Sigmoid colon (tissue), 7 donors: ENCODE results near the gene STK4. TPM values are rescaled to one million over a fixed set of nuclear protein-coding genes. Genes with fewer than 3 reads are reported as not detected.
"Not testable (repeated sequence)": the region's sequence is repeated elsewhere in the genome, so short reads cannot be mapped to it uniquely, and the experiment has no call there.

ENCODE experiments used
- DNase-seq: peaks from one replicate; pipeline ENCODE4 v3.0.0-alpha.2; 2019
- H3K27ac ChIP-seq, 4 donors: fragments of 200-600 bp; sonication (generic); one replicate each; pipeline ENCODE4 v1.5.1; 2016 to 2019; ENCODE audit warnings: mild to moderate bottlenecking in 1 of 4
- H3K27me3 ChIP-seq, 3 donors: fragments of 200-600 bp; sonication (generic); one replicate each; pipeline ENCODE4 v1.5.1; 2019; ENCODE audit warnings: mild to moderate bottlenecking in 1 of 3
- H3K36me3 ChIP-seq, 4 donors: fragments of 200-600 bp; sonication (generic); one replicate each; pipeline ENCODE4 v1.5.1; 2016 to 2019
- H3K4me1 ChIP-seq, 4 donors: fragments of 200-600 bp; sonication (generic); one replicate each; pipeline ENCODE4 v1.5.1; 2017 to 2019
- H3K4me3 ChIP-seq, 4 donors: fragments of 200-600 bp; sonication (generic); one replicate each; pipeline ENCODE4 v1.5.1; 2017 to 2019; ENCODE audit warnings: mild to moderate bottlenecking in 2 of 4, moderate library complexity in 1 of 4
- H3K9me3 ChIP-seq, 4 donors: fragments of 200-600 bp in 3 of 4; sonication (generic) in 3 of 4; one replicate each; pipeline versions ENCODE4 v1.5.1 to v1.6.1; 2013 to 2019
- EP300 ChIP-seq, 4 donors: sonication (generic); formaldehyde crosslinking; IDR thresholded peaks; one replicate each; pipeline ENCODE4 v1.6.1; 2017; ENCODE audit warnings: antibody characterized with exemption in 4 of 4
- POLR2A ChIP-seq, 2 donors: fragments of 450-650 bp; IDR thresholded peaks; one replicate each; pipeline ENCODE4 v1.6.1; 2016; ENCODE audit warnings: antibody characterized with exemption in 2 of 2, mild to moderate bottlenecking in 2 of 2, moderate library complexity in 2 of 2
- POLR2AphosphoS5 ChIP-seq, 4 donors: sonication (generic); formaldehyde crosslinking; IDR thresholded peaks; one replicate each; pipeline ENCODE4 v1.6.1; 2017; ENCODE audit warnings: antibody characterized with exemption in 4 of 4
- WGBS, 2 donors: extraction: QIAGEN DNeasy Blood & Tissue Kit; methylation state at CpG; one replicate each; pipeline ENCODE4 v1.1.7; 2013; 5-methylcytosine and 5-hydroxymethylcytosine counted together
- intact Hi-C: fragments of 100-400 bp; cut with DNase I; formaldehyde crosslinking; loops from one replicate; pipeline ENCODE4 v1.15.1; 2023
- polyA plus RNA-seq, 3 donors: library from polyadenylated mRNA; stranded (reverse); fragments of 200-250 nt; gene quantifications; one replicate each; pipeline ENCODE4 v1.2.3, GENCODE V29; 2013
- total RNA-seq, 4 donors: library from RNA; depleted of rRNA; stranded (reverse); fragments of >200 nt; gene quantifications; one replicate each; pipeline ENCODE4 v1.1.0, GENCODE V29; 2016
- TF ChIP-seq, protein P1 (sequence below), 4 experiments: fragments of 450-650 bp in 3 of 4; fragments of 200-600 bp in 1 of 4; IDR thresholded peaks; one replicate each; pipeline ENCODE4 v1.5.1; 2016 to 2019; ENCODE audit warnings: antibody characterized with exemption in 4 of 4, mild to moderate bottlenecking in 3 of 4, moderate library complexity in 2 of 4
- donor health status: healthy with polysubstance abuse.
- donor health status: Bipolar disorder and iron deficiency.
- donor health status: healthy.

Gene STK4
- total and polyA plus RNA-seq, 7 donors: 6.0 to 31.8 (median 25.7) TPM

DNA sequence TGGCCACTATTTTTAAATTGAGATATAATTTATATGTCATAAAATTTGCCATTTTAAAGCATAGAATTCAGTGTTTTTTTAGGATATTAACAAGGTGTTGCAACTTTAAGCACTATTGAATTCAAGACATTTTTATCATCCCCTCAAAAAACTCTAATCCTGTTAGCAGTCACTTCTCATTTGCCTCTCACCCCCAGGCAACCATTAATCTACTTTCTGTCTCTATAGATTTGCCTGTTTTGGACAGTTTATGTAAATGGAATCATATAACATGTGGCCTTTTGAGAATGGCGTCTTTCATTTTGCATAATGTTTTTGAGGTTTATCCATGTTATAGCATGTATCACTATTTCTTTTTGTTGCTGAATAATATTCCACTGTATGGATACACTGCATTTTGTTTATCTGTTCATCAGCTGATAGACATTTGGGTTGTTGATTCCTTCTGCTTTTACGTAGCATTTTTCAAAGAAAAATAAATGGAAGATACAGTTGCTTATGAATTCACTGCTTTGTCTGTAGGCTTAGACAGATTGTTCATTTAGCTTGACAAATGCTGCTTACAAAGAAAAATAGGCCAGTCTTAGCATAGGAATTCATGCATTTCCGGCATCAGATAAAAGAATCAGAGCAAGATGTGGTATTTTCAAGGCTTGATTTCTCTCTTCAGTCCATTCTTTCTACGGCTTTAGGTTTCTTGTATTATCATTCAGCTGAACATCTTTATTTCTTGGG, 52.9 kb downstream of the STK4 start:
- no peak overlapping the region for H3K4me3 ChIP-seq
- no peak for DNase-seq
- no peaks in the 10 kb centered on the region for H3K27me3 ChIP-seq
- H3K4me1 ChIP-seq: peaks cover 0 to 20% (median 7%) of the 10 kb centered on the region in 4 donors
- H3K9me3 ChIP-seq: no peaks in the 10 kb centered on the region
- intact Hi-C loops: loop anchor here (10.0 kb wide), 1 partner anchor 276 kb away; no protein-coding TSS in a partner anchor
- 95 to 96% methylated on average over 4 of the region's 4 CpGs for WGBS, 2 donors
- peaks cover 0 to 5% (median 0%) of the 10 kb centered on the region in 4 donors for H3K36me3 ChIP-seq
- TF ChIP-seq, protein P1, sequence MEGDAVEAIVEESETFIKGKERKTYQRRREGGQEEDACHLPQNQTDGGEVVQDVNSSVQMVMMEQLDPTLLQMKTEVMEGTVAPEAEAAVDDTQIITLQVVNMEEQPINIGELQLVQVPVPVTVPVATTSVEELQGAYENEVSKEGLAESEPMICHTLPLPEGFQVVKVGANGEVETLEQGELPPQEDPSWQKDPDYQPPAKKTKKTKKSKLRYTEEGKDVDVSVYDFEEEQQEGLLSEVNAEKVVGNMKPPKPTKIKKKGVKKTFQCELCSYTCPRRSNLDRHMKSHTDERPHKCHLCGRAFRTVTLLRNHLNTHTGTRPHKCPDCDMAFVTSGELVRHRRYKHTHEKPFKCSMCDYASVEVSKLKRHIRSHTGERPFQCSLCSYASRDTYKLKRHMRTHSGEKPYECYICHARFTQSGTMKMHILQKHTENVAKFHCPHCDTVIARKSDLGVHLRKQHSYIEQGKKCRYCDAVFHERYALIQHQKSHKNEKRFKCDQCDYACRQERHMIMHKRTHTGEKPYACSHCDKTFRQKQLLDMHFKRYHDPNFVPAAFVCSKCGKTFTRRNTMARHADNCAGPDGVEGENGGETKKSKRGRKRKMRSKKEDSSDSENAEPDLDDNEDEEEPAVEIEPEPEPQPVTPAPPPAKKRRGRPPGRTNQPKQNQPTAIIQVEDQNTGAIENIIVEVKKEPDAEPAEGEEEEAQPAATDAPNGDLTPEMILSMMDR (IDR thresholded peaks at IDR 0.05): no peak
- no peak for TF ChIP-seq EP300 (IDR thresholded peaks at IDR 0.05)
- TF ChIP-seq POLR2AphosphoS5 (IDR thresholded peaks at IDR 0.05): no peak
- no peak for TF ChIP-seq POLR2A (IDR thresholded peaks at IDR 0.05)
- H3K27ac ChIP-seq: no peak overlapping the region

DNA sequence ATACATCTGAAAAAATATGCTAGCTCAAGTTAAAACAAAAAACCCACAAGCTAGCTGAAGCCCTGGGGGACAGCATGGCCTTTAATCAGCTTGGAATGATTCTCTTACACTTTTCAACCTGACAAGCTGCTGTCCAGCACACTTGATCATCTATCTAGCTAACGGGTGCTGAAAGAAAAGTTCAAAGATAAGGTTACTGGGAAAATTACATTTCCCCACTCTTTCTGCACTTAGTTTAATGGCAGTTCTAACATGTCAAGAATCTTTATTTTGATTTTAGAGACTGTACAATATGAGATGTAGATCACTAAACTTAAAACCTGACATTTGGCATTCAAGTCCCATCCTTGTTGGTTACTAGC, 53.4 kb downstream of the STK4 start:
- intact Hi-C loops: loop anchor here (10.0 kb wide), 1 partner anchor 275 kb away; no protein-coding TSS in a partner anchor
- Histone ChIP-seq H3K27me3 (no peaks in the 10 kb centered on the region), H3K36me3 (peaks cover 0 to 10% (median under 1%) of the 10 kb centered on the region in 4 donors), H3K9me3 (no peaks in the 10 kb centered on the region), H3K27ac (no peak overlapping the region), H3K4me1 (peaks cover 0 to 20% (median 7%) of the 10 kb centered on the region in 4 donors), H3K4me3 (no peak overlapping the region)
- WGBS, 2 donors: 86 to 89% methylated on average over 1 of the region's 1 CpG
- TF ChIP-seq, protein P1 (IDR thresholded peaks at IDR 0.05): no peak
- no peak for TF ChIP-seq EP300 (IDR thresholded peaks at IDR 0.05)
- TF ChIP-seq POLR2AphosphoS5 (IDR thresholded peaks at IDR 0.05): no peak
- no peak for TF ChIP-seq POLR2A (IDR thresholded peaks at IDR 0.05)
- no peak for DNase-seq

DNA sequence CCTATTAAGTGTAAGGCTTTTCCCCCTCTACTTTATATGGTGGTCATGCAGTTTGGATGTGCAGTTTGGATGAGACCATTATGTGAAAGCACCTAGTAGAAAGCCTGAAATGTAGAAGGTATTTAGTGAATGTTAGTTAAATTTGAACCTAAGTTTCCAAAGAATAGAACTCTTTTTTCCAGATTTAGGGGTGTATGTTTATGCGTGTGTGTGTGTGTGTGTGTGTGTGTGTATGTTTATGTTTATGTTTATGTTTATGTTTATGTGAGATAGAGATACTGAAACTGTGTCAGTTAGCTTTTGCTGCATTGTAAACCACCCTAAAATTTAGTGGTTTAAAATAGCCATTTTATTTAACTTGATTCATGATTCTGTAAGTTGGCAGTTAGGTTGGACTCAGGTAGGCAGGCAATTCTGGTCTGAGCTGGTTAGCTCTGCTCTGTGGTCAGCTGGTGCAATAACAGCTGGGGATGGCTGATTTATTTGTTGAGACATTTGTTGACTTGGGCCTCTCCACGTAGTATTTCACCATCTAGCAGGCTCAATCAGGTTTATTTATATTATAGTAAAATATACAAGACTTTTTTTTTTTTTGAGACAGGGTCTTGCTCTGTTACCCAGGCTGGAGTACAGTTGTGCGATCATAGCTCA, 54.0 kb downstream of the STK4 start:
- Histone ChIP-seq H3K27ac (no peak overlapping the region), H3K4me3 (no peak overlapping the region), H3K27me3 (no peaks in the 10 kb centered on the region), H3K9me3 (no peaks in the 10 kb centered on the region), H3K4me1 (peaks cover 0 to 14% (median 5%) of the 10 kb centered on the region in 4 donors), H3K36me3 (peaks cover 0 to 16% (median 4%) of the 10 kb centered on the region in 4 donors)
- DNase-seq: no peak
- TF ChIP-seq EP300 (IDR thresholded peaks at IDR 0.05) (no peak), POLR2AphosphoS5 (IDR thresholded peaks at IDR 0.05) (no peak), POLR2A (IDR thresholded peaks at IDR 0.05) (no peak)
- TF ChIP-seq, protein P1 (IDR thresholded peaks at IDR 0.05): no peak
- intact Hi-C loops: no loop called here
- 64 to 72% methylated on average over 3 of the region's 3 CpGs for WGBS, 2 donors

DNA sequence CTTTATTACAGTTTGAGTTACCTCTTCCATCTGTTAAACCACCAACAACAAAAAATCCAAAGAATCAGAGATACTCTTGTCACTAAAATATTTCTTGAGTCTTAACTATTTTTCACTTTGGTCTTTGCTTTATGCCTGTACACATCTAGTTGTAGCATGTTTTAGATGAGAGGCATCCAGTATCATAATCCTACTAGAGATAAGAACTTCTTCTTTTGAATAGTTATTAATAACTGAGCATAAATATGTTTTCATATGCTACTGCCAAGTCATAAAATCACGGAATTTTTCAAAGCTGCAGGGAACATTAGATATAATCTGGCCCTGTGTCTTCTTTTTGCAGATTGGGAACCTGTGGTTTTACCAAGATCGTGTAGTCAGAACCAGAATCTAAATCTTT, 55.3 kb downstream of the STK4 start:
- H3K36me3 ChIP-seq: peaks cover 0 to 24% (median 11%) of the 10 kb centered on the region in 4 donors
- 80 to 84% methylated on average over 2 of the region's 2 CpGs for WGBS, 2 donors
- no peaks in the 10 kb centered on the region for H3K9me3 ChIP-seq
- no peaks in the 10 kb centered on the region for H3K27me3 ChIP-seq
- TF ChIP-seq, protein P1 (IDR thresholded peaks at IDR 0.05): no peak
- TF ChIP-seq POLR2AphosphoS5 (IDR thresholded peaks at IDR 0.05) (no peak), POLR2A (IDR thresholded peaks at IDR 0.05) (no peak), EP300 (IDR thresholded peaks at IDR 0.05) (no peak)
- intact Hi-C loops: no loop called here
- H3K27ac ChIP-seq: no peak overlapping the region
- DNase-seq: no peak
- no peak overlapping the region for H3K4me3 ChIP-seq
- peaks cover 0 to 1% (median 0%) of the 10 kb centered on the region in 4 donors for H3K4me1 ChIP-seq

DNA sequence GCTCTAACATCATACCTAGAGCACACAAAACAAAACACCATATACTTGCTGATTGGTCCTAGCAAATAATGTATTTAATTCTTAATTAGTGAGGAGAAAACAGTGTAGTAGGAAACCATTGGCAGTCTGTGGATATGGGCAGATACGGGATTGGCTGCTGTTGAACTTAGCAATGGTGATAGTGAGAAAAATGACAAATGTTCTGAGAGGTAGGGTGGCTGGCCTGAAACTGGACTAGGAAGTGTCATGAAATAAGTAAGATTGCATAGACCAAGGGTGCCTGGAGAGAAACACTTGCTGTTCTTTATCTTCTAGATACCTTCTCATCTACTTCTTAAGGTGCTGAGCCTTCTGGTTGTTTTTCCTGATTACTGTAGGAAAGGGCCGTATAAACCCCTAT, 56.8 kb downstream of the STK4 start:
- H3K4me1 ChIP-seq, H3K9me3 ChIP-seq, DNase-seq, H3K27ac ChIP-seq, intact Hi-C loops, H3K4me3 ChIP-seq, H3K27me3 ChIP-seq: not testable (repeated sequence)
- peaks cover 0 to 30% (median 14%) of the 10 kb centered on the region in 4 donors for H3K36me3 ChIP-seq
- WGBS, 2 donors: 85 to 89% methylated on average over 2 of the region's 2 CpGs
